ENCODE results near the gene IMMP2L. TPM values are rescaled to one million over a fixed set of nuclear protein-coding genes. Genes with fewer than 3 reads are reported as not detected.
A peak's percentile ranks its signal among the peaks of the same experiment; 100 is the strongest.

The IMMP2L gene
- total RNA-seq, 1 donor from 2014 or later = 13.6 TPM

GRCh38 chr7:111113263-111114017 lies 448.9 kb downstream of the IMMP2L start:
- DNase-seq (no peak), ATAC-seq (ENCODE audit: poor library complexity) (no peak)
- intact Hi-C loops (cut with DNase I) = no loop called here

- no peak for DNase-seq
- ATAC-seq (ENCODE audit: poor library complexity) = no peak
- intact Hi-C loops (cut with DNase I) = no loop called here
These were observed 449.9 kb downstream of the IMMP2L start for GRCh38 chr7:111112439-111112838.

GRCh38 chr7:111108496-111108895 lies 453.8 kb downstream of the IMMP2L start:
- ATAC-seq (ENCODE audit: poor library complexity) = no peak
- no peak for DNase-seq
- intact Hi-C loops (cut with DNase I) = no loop called here

GRCh38 chr7:111108000-111108399 lies 454.3 kb downstream of the IMMP2L start:
- intact Hi-C loops (cut with DNase I) = no loop called here
- ATAC-seq (ENCODE audit: poor library complexity) (no peak), DNase-seq (no peak)

GRCh38 chr7:111107579-111107978 lies 454.7 kb downstream of the IMMP2L start:
- ATAC-seq (ENCODE audit: poor library complexity) (peak; percentile 29), DNase-seq (no peak)
- intact Hi-C loops (cut with DNase I) = no loop called here

- intact Hi-C loops (cut with DNase I) = no loop called here
- ATAC-seq (ENCODE audit: poor library complexity) (no peak), DNase-seq (no peak)
These were observed 457.0 kb downstream of the IMMP2L start for GRCh38 chr7:111105269-111105668.

GRCh38 chr7:111104710-111105109 lies 457.6 kb downstream of the IMMP2L start:
- DNase-seq (no peak), ATAC-seq (ENCODE audit: poor library complexity) (no peak)
- intact Hi-C loops (cut with DNase I) = no loop called here

GRCh38 chr7:111103678-111104274 lies 458.5 kb downstream of the IMMP2L start:
- intact Hi-C loops (cut with DNase I) = no loop called here
- ATAC-seq (ENCODE audit: poor library complexity) (no peak), DNase-seq (no peak)

- no peak for DNase-seq
- ATAC-seq (ENCODE audit: poor library complexity) = no peak
- intact Hi-C loops (cut with DNase I) = no loop called here
These were observed 459.2 kb downstream of the IMMP2L start for GRCh38 chr7:111103136-111103535.

- intact Hi-C loops (cut with DNase I) = no loop called here
- ATAC-seq (ENCODE audit: poor library complexity) (no peak), DNase-seq (no peak)
These were observed 460.2 kb downstream of the IMMP2L start for GRCh38 chr7:111101856-111102646.

GRCh38 chr7:111098926-111099250 lies 463.4 kb downstream of the IMMP2L start:
- no peak for DNase-seq
- intact Hi-C loops (cut with DNase I) = no loop called here
- no peak for ATAC-seq (ENCODE audit: poor library complexity)

- intact Hi-C loops (cut with DNase I) = no loop called here
- peak; percentile 88 for ATAC-seq (ENCODE audit: poor library complexity)
- DNase-seq = no peak
These were observed 464.0 kb downstream of the IMMP2L start for GRCh38 chr7:111098011-111098925.

GRCh38 chr7:111096997-111097396 lies 465.3 kb downstream of the IMMP2L start:
- intact Hi-C loops (cut with DNase I) = no loop called here
- DNase-seq (no peak), ATAC-seq (ENCODE audit: poor library complexity) (no peak)

GRCh38 chr7:111094419-111094818 lies 467.9 kb downstream of the IMMP2L start:
- ATAC-seq (ENCODE audit: poor library complexity) (no peak), DNase-seq (no peak)
- intact Hi-C loops (cut with DNase I) = loop anchor here (5.0 kb wide), 1 partner anchor 412 kb away; no protein-coding TSS in a partner anchor

- intact Hi-C loops (cut with DNase I) = loop anchor here (5.0 kb wide), 1 partner anchor 411 kb away; no protein-coding TSS in a partner anchor
- ATAC-seq (ENCODE audit: poor library complexity) (no peak), DNase-seq (no peak)
These were observed 468.8 kb downstream of the IMMP2L start for GRCh38 chr7:111093496-111093895.

GRCh38 chr7:111092406-111093236 lies 469.7 kb downstream of the IMMP2L start:
- DNase-seq (no peak), ATAC-seq (ENCODE audit: poor library complexity) (no peak)
- intact Hi-C loops (cut with DNase I) = loop anchor here (5.0 kb wide), 1 partner anchor 410 kb away; no protein-coding TSS in a partner anchor

GRCh38 chr7:111091593-111092358 lies 470.5 kb downstream of the IMMP2L start:
- intact Hi-C loops (cut with DNase I) = loop anchor here (5.0 kb wide), 1 partner anchor 409 kb away; no protein-coding TSS in a partner anchor
- ATAC-seq (ENCODE audit: poor library complexity) = peak; percentile 62

More at GRCh38 chr7:111091593-111092358, 470.5 kb downstream of the IMMP2L start:
- no peak for DNase-seq
